BJ (cell line): ENCODE data around the gene EVI5. TPM values are rescaled to one million over a fixed set of nuclear protein-coding genes. Genes with fewer than 3 reads are reported as not detected.
"Not testable (repeated sequence)": the region's sequence is repeated elsewhere in the genome, so short reads cannot be mapped to it uniquely, and the experiment has no call there.

Experiments used
- CTCF ChIA-PET: fragments of 350-600 bp; formaldehyde crosslinking; extraction: SDS; loops from one replicate; lab custom pipeline; 2021; ENCODE audit warnings: antibody characterized with exemption, inconsistent platforms; lab: Yijun Ruan, JAX
- POLR2A ChIA-PET: fragments of 300-600 bp; sonication (Branson Sonifier 250); formaldehyde crosslinking; extraction: SDS; loops from one replicate; lab custom pipeline; 2021; ENCODE audit warnings: antibody characterized with exemption; lab: Charles Lee
- DNase-seq: peaks from one replicate; pipeline ENCODE4 v3.0.0-alpha.2; 2011; ENCODE audit warnings: low read depth
- H3K27me3 ChIP-seq: 2 replicates; pipeline ENCODE4 v1.6.0; 2011; ENCODE audit warnings: low read length; ENCODE audit not compliant: control insufficient read depth, insufficient read depth
- H3K36me3 ChIP-seq: 2 replicates; pipeline ENCODE4 v1.5.1; 2011; ENCODE audit warnings: low read length; ENCODE audit not compliant: control insufficient read depth, insufficient read depth
- H3K4me3 ChIP-seq: 2 replicates; pipeline ENCODE4 v1.5.1; 2011; ENCODE audit warnings: low read depth, mild to moderate bottlenecking, control low read depth, low read length
- polyA plus RNA-seq: library from polyadenylated mRNA; depleted of rRNA; stranded (reverse); fragments of >200 nt; gene quantifications from 2 replicates; pipeline ENCODE4 v1.2.3, GENCODE V29; 2011
- TF ChIP-seq, protein P1 (sequence below): IDR thresholded peaks from 2 replicates; pipeline ENCODE4 v1.5.1; 2011; ENCODE audit warnings: low read depth, mild to moderate bottlenecking, control low read depth, inconsistent platforms, low read length, moderate library complexity; ENCODE audit not compliant: insufficient read depth

EVI5 gene
- polyA plus RNA-seq, 1 experiment = 8.6 TPM

DNA sequence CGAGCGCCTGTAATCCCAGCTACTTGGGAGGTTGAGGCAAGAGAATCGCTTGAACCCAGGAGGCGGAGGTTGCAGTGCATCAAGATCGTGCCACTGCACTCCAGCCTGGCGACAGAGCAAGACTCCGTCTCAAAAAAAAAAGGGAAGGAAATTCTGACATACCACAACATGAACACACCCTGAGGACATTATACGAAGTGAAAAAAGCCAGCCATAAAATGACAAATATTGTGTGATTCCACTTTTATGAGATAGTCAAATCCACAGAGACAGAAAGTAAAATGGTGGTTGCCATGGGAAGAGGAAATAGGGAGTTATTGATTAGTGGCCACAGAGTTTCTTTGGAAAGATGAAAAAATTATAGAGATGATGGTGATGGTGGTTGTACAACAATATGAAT, 41.7 kb downstream of the EVI5 start:
- CTCF ChIA-PET = interaction anchor here (0.9 kb wide), 1 partner anchor 89 kb away, joined by 3 read pairs; the partner anchor contains the start of gene RPL5
- TF ChIP-seq, protein P1, sequence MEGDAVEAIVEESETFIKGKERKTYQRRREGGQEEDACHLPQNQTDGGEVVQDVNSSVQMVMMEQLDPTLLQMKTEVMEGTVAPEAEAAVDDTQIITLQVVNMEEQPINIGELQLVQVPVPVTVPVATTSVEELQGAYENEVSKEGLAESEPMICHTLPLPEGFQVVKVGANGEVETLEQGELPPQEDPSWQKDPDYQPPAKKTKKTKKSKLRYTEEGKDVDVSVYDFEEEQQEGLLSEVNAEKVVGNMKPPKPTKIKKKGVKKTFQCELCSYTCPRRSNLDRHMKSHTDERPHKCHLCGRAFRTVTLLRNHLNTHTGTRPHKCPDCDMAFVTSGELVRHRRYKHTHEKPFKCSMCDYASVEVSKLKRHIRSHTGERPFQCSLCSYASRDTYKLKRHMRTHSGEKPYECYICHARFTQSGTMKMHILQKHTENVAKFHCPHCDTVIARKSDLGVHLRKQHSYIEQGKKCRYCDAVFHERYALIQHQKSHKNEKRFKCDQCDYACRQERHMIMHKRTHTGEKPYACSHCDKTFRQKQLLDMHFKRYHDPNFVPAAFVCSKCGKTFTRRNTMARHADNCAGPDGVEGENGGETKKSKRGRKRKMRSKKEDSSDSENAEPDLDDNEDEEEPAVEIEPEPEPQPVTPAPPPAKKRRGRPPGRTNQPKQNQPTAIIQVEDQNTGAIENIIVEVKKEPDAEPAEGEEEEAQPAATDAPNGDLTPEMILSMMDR = no peak
- no peak overlapping the region for H3K4me3 ChIP-seq
- POLR2A ChIA-PET = no interaction called here
- no peak for DNase-seq
- no peaks in the 10 kb centered on the region for H3K27me3 ChIP-seq
- H3K36me3 ChIP-seq = no peaks in the 10 kb centered on the region

- TF ChIP-seq, protein P1 = no peak
- POLR2A ChIA-PET = no interaction called here
- H3K27me3 ChIP-seq = no peaks in the 10 kb centered on the region
- no peak overlapping the region for H3K4me3 ChIP-seq
- CTCF ChIA-PET = interaction anchor here (1.1 kb wide), 1 partner anchor 17 kb away, joined by 3 read pairs; no protein-coding TSS in a partner anchor
- no peaks in the 10 kb centered on the region for H3K36me3 ChIP-seq
- DNase-seq = no peak
These were observed 45.0 kb downstream of the EVI5 start for GRCh38 chr1:92739669-92740524.

DNA sequence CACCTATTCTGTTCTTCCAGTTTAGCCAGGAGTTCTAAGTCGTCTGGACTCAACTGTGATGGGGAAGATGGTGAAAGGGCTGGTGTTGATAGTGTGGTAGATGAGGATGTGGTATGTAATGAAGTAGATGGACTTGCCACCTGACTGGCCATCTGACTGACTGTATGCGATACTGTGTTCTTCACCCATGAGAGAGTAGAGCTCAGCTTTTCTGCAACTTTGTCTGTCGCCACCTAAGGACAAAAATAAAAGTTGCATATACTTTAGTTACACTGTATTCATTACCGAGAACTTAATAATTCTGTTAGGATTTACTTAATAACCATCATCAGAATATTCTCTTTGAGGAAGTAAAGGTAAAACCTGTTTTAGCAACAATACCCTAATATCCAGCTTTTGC, 48.5 kb downstream of the EVI5 start:
- TF ChIP-seq, protein P1 = 0 out of 2 replicates have a peak, but pooled peaks have one; percentile 10
- Histone ChIP-seq H3K4me3 (no peak overlapping the region), H3K27me3 (no peaks in the 10 kb centered on the region), H3K36me3 (no peaks in the 10 kb centered on the region)
- ChIA-PET POLR2A (no interaction called here), CTCF (interaction anchor here (1.0 to 1.6 kb wide), 2 partner anchors 11 to 13 kb away, joined by 3 to 5 read pairs; no protein-coding TSS in a partner anchor)
- DNase-seq = no peak

GRCh38 chr1:92730476-92730875, 54.4 kb downstream of the EVI5 start:
- TF ChIP-seq, protein P1 = no peak
- H3K36me3 ChIP-seq = no peaks in the 10 kb centered on the region
- no peak overlapping the region for H3K4me3 ChIP-seq
- CTCF ChIA-PET = interaction anchor here (3.0 kb wide), 1 partner anchor 19 kb away, joined by 12 read pairs; no protein-coding TSS in a partner anchor
- H3K27me3 ChIP-seq = no peaks in the 10 kb centered on the region
- DNase-seq = no peak
- POLR2A ChIA-PET = no interaction called here

DNA sequence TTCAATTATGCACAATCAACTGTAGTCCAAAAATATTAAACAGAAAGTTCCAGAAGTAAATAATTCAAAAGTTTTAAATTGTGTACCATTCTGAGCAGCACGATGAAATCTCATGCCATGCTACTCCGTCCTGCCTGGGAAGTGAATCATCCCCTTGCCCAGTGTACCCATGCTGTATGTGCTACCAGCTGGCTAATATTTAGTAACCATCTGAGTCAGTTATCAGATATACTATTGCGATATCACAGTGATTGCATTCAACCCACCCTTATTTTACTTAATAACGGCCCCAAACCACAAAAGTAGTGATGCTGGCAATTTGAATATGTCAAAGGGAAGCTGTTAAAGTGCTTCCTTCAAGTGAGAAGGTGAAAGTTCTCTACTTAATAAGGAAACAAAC, 56.2 kb downstream of the EVI5 start:
- no peaks in the 10 kb centered on the region for H3K27me3 ChIP-seq
- H3K36me3 ChIP-seq = no peaks in the 10 kb centered on the region
- TF ChIP-seq, protein P1 = no peak
- CTCF ChIA-PET = interaction anchor here (0.6 kb wide), 1 partner anchor 13 kb away, joined by 3 read pairs; no protein-coding TSS in a partner anchor
- no peak overlapping the region for H3K4me3 ChIP-seq
- POLR2A ChIA-PET = no interaction called here
- DNase-seq = no peak

- CTCF ChIA-PET = interaction anchor here (0.6 to 2.4 kb wide), 2 partner anchors 16 to 25 kb away, joined by 3 to 5 read pairs; no protein-coding TSS in a partner anchor
- POLR2A ChIA-PET, DNase-seq: not testable (repeated sequence)
These were observed 61.2 kb downstream of the EVI5 start for GRCh38 chr1:92723713-92724112.

More at GRCh38 chr1:92723713-92724112, 61.2 kb downstream of the EVI5 start:
- not testable (repeated sequence) for H3K27me3 ChIP-seq, H3K36me3 ChIP-seq, H3K4me3 ChIP-seq
